Left cardiac atrium (tissue), 4 donors: Measurements from ENCODE around the gene NRTN. TPM values are rescaled to one million over a fixed set of nuclear protein-coding genes. Genes with fewer than 3 reads are reported as not detected.
"Not testable (repeated sequence)": the region's sequence is repeated elsewhere in the genome, so short reads cannot be mapped to it uniquely, and the experiment has no call there.

Experiments used
- ATAC-seq, 2 donors: fragments of 200-7000 bp; cut with Tn5 transposase; one replicate each; pipeline ENCODE4 v1.9.1; 2020; ENCODE audit warnings: mild to moderate bottlenecking in 2 of 2, moderate library complexity in 2 of 2
- DNase-seq: peaks from one replicate; pipeline ENCODE4 v3.0.0-alpha.2; 2020
- intact Hi-C, 2 donors: fragments of 100-400 bp; cut with DNase I; formaldehyde crosslinking; loops; one replicate each; pipeline versions ENCODE4 v1.14.1 to v1.15.1; 2022 to 2023
- long read RNA-seq: library from polyadenylated mRNA; unstranded; transcript quantifications from one replicate; pipeline ENCODE4 v2.0.0, GENCODE V29; 2021
- total RNA-seq, 2 donors: library from RNA; stranded (reverse); fragmentation: NEBNext Ultra II Directional; extraction: Animal tissue kit (Norgen Biotek cat#: 25700); gene quantifications; one replicate each; pipeline ENCODE4 v1.2.1, GENCODE V29; 2021
- donor health status: DM: no; HTN: yes; CAD: no.
- donor health status: DM: no; HTN: yes; CAD: no; lungs with severe emphysema.
- donor health status: DM: yes; HTN: yes; CAD: no.
- donor health status: Dilated cardiomyopathy.

The NRTN gene
- 10 to 100 TPM; 28.7 to 29.6 TPM for total RNA-seq
- long read RNA-seq = 0 reads

GRCh38 chr19:5804516-5805461 is at the start of gene NRTN:
NRTN (plus strand) TSS chr19:5805067; CDS start chr19:5824166, 19,099 bp downstream.
- intact Hi-C loops = loop anchor here (2.0 to 10.0 kb wide), 3 partner anchors 88 to 170 kb away; partner anchors contain the start of gene RANBP3 (in 1 of the 2)

GRCh38 chr19:5762608-5763217 is 42.2 kb upstream of the NRTN start:
- no peak for DNase-seq
- no peak for ATAC-seq
- intact Hi-C loops = no loop called here

More at GRCh38 chr19:5804516-5805461, at the start of gene NRTN:
- ATAC-seq = peak; percentile 61 to 67
- DNase-seq = no peak

- intact Hi-C loops = no loop called here
Observed at GRCh38 chr19:5765220-5765619, 39.6 kb upstream of the NRTN start.

GRCh38 chr19:5767949-5768348 is 36.9 kb upstream of the NRTN start:
- DNase-seq (no peak), ATAC-seq (no peak)
- intact Hi-C loops = no loop called here

More at GRCh38 chr19:5765220-5765619, 39.6 kb upstream of the NRTN start:
- ATAC-seq (no peak), DNase-seq (no peak)

- no peak for ATAC-seq
- intact Hi-C loops = no loop called here
- DNase-seq = no peak
Observed at GRCh38 chr19:5772416-5772815, 32.5 kb upstream of the NRTN start.

GRCh38 chr19:5773276-5773675 is 31.6 kb upstream of the NRTN start:
- ATAC-seq (no peak), DNase-seq (no peak)
- intact Hi-C loops = no loop called here

GRCh38 chr19:5774921-5775320 is 29.9 kb upstream of the NRTN start:
- intact Hi-C loops = no loop called here
- no peak for DNase-seq
- ATAC-seq = no peak

GRCh38 chr19:5775668-5776309 is 29.1 kb upstream of the NRTN start:
- no peak for ATAC-seq
- no peak for DNase-seq
- intact Hi-C loops = no loop called here

GRCh38 chr19:5778402-5778801 is 26.5 kb upstream of the NRTN start:
- ATAC-seq (no peak), DNase-seq (no peak)
- intact Hi-C loops = no loop called here

GRCh38 chr19:5780916-5781315 is 24.0 kb upstream of the NRTN start:
- ATAC-seq, intact Hi-C loops, DNase-seq: not testable (repeated sequence)

GRCh38 chr19:5782322-5782721 is 22.5 kb upstream of the NRTN start:
- no peak for DNase-seq
- intact Hi-C loops = no loop called here
- ATAC-seq = no peak

- intact Hi-C loops = no loop called here
- peak in 1 of 2 donors; percentile 3 for ATAC-seq
- no peak for DNase-seq
Observed at GRCh38 chr19:5782945-5783919, 21.6 kb upstream of the NRTN start.

GRCh38 chr19:5784581-5785147 is 20.2 kb upstream of the NRTN start, which contains the start of gene PRR22:
PRR22 (minus strand) TSS chr19:5784746; CDS start chr19:5784660, 86 bp downstream.
- peak in 1 of 2 donors; percentile 2 for ATAC-seq
- DNase-seq = no peak
- intact Hi-C loops = no loop called here

- intact Hi-C loops = no loop called here
- DNase-seq (no peak), ATAC-seq (no peak)
Observed at GRCh38 chr19:5785423-5785822, 19.4 kb upstream of the NRTN start.

- intact Hi-C loops = no loop called here
- DNase-seq (no peak), ATAC-seq (no peak)
Observed at GRCh38 chr19:5786593-5787408, 18.1 kb upstream of the NRTN start.

- ATAC-seq (no peak), DNase-seq (no peak)
- intact Hi-C loops = no loop called here
Observed at GRCh38 chr19:5787409-5788182, 17.3 kb upstream of the NRTN start.

GRCh38 chr19:5788422-5788821 is 16.4 kb upstream of the NRTN start:
- ATAC-seq (no peak), DNase-seq (no peak)
- intact Hi-C loops = no loop called here
